ENCODE data around the gene PGM2.
A peak's percentile ranks its signal among the peaks of the same experiment; 100 is the strongest.

PGM2 gene

DNA sequence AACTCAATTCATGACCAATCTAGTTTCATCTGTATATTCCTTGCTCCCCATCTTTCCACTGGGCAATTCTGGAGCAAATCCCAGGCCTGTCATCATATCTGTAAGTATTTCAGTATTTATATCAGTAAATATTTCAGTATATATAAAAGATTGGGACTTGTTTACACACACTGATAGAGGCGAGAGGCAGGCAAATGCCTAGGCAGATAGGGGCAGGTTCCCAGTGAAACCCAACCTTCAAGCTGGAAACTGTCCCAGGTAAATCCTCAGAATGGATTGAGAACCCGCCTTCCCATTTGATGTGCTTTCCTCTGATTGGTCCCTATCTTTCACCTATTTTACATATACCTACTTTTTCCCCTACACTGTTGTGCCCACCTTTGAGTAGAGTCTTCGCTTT, 40.6 kb downstream of the PGM2 start:
- no peak for DNase-seq

- no peak for DNase-seq
These were observed 41.8 kb downstream of the PGM2 start for GRCh38 chr4:37868238-37868637.

- DNase-seq = no peak
These were observed 46.0 kb downstream of the PGM2 start for GRCh38 chr4:37872310-37872988.

- no peak for DNase-seq
These were observed 46.9 kb downstream of the PGM2 start for GRCh38 chr4:37873386-37873785.

- DNase-seq = no peak
These were observed 49.7 kb downstream of the PGM2 start for GRCh38 chr4:37876156-37876555.

DNA sequence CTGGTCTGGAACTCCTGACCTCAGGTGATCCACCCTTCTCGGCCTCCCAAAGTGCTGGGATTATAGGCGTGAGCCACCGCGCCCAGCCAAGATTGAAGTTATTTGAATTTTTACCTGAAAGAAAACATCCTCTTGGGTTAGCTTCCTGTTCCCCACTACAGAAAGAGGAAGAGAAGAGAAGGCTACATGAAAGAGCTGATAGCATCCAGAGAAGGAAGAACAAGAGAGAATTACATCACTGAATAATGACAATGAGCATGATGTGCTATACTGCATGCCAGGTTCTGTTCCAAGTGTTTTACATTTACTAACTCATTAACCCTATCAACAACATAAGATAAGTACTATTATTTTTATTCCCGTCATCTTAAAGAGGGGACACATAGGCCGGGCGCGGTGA, 52.9 kb downstream of the PGM2 start:
- DNase-seq = no peak

DNA sequence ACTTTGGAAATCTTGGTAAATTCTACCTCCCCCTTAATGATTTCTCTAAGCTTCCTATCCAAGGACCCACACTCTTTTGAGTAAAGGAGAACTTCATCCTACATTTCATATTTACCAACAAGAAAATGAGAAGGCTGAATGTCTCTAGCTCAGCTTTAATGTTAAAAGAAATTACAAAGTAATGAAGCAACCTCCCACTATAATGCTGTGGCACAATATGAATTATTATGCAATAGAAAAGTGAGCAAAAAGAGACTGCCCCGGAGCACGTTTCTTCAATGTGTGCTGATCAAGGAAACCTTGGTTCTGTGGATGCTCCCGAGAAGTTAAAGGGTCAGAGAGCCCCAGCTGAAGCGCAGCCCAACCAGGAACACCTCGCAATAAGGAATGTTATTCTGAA, 55.3 kb downstream of the PGM2 start:
- DNase-seq = no peak

DNA sequence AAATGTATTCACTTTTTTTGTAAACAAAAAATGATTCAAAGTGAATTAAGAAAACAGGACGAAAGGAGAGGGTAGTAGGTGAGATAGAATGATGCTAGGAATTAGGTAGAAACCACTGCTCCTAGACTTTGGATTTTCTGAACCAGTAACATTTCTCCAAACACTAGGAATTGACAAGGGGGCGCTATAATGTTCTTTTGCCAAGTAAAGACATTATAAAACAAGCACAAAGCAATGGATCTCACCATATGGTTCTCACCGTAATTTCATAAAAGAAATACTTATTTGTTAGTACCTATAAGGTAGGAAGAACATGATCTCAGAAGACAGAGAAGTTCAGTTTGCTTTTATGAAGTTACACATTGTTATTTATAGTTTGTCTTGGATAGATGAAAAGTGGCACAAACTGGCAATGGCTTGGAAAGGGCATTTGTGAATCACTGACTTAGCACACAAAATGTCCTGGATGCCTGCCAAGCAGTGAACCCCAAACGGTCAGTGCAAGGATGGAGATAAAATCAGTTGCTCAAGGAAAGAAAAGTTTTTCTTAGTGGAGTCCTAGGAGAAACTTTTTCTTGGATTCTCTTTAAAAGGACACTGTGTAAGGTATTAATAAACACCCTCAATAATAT, 56.3 kb downstream of the PGM2 start:
- no peak for DNase-seq

GRCh38 chr4:37884855-37885487, 58.5 kb downstream of the PGM2 start:
- no peak for DNase-seq

DNA sequence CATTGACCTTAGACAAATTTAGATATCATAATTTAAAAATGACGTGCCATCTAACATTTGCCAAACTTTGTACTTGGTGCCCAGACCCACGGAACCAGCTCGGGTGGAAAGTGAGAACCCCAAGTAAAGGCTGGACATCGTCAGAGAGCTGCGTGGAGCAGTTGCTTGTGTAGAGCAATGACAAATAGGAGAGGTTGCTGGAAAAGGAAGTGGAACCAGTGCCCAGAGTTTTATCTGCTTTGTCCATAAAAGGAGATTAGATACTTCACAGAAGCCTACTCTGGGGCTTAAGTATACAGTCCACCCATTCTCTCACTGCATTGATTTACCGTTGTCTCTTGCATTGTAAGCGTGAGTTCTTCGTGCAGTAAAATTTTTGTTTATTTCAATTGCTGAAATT, 59.0 kb downstream of the PGM2 start:
- no peak for DNase-seq

DNA sequence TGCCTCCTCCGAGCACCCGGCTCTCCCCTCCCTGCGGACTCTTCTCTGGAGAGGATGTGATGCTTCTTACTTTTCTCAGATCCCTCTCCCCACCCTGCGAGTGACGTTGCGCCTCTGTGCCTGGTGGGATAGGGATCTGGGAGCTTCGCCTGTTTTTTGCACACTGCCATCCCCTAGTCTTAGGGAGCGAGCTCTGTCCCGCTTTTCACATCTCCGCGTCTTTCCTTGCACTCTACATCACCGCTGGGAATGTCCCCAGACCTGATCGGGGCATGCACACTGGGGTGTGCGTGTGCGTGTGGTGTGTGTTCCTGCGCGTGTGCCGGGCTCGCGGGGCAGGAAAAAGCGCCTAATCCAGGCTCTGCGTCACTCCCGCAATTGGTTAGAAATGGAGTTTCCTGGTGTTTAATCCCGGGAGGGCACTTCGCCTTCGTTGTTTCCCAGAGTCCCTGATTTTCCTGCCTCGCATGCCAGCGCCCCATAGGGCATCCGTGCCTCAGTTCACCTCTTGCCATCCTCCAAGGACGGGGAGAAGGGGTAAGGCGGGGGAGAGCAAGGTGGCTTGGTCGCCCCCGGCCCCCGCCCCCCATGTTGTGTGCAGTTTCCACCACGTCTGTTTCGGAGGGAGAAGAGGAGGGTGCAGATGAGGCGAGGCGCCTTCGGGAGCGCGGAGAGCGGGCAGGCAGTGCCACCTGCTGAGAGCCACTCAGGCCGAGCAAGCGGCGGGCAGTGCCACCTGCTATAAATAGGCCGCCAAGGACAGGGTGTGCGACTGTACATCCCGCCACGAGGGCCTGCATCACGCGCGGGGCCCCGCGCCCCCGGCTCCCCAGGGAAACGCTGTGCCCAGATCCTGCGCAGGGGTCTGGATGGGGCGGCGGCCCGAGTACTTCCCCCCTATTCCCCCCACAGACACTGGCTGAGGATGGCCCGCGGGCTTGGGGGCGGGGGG, 63.6 kb downstream of the PGM2 start:
- peak; percentile 61 for DNase-seq

- peak; percentile 47 for DNase-seq
These were observed 64.3 kb downstream of the PGM2 start, which contains the start of gene TBC1D1 for GRCh38 chr4:37890801-37891259. TBC1D1 (plus strand) TSS chr4:37891084; CDS start chr4:37902096, 11,012 bp downstream.

GRCh38 chr4:37891260-37892159, 65.0 kb downstream of the PGM2 start:
- peak; percentile 62 for DNase-seq

GRCh38 chr4:37892641-37893040, 66.2 kb downstream of the PGM2 start:
- DNase-seq = peak; percentile 76

- no peak for DNase-seq
These were observed 66.7 kb downstream of the PGM2 start for GRCh38 chr4:37893164-37893563.

- no peak for DNase-seq
These were observed 68.8 kb downstream of the PGM2 start for GRCh38 chr4:37895271-37895670.

DNA sequence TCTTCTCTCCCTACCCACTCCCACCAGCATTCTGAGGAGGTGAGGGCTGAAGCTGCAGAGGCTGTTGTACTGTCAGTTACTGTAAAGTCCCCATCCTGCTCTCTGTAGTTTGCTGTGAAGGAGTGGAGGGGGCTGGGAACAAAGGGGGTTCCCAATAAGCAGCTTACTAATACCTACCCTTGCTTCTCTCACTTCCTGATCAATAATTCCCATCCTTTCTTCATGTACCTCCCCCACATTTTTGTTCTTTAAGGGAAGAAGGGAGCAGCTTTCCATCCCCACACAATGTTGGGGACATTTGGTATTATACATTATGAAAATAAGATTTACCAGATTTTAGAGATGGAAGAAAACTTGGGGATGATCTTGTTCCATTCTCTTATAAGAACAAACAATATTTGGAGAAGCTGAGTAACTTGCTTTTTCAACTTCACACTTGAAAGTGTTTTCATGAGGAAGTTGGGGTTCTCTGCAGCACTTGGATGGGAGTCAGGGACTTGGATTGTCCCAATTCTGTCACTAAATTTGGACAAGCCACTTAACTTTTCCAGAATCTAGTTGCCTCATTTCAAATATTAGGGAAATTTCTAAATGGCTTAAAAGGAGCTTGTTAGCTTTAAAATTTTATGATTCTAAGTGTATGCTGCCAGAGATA, 69.8 kb downstream of the PGM2 start:
- no peak for DNase-seq

GRCh38 chr4:37902212-37902611, 75.7 kb downstream of the PGM2 start:
- no peak for DNase-seq

GRCh38 chr4:37902738-37903693, 76.5 kb downstream of the PGM2 start:
- no peak for DNase-seq

DNA sequence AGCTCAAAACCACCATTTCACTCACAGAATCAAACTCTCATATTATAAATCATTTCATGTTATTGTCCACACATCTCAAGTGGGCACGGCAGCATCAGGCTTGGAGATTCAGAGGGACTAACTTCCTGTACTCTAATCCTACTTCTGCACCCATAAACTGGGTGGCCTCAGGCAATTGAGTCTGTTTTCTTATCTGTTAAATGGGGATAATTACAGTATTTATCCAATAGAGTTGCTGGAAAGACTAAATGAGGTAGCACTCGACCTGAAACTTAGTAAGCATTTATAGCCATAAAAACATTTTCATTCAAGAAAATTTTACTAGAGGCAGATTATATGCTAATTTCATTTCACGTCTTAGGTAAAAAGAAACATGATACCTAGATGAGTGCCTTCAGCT, 77.4 kb downstream of the PGM2 start:
- DNase-seq = no peak

All from CD4-positive, alpha-beta T cell treated with Interleukin-15 for 1 hour (primary cell).